Small intestine (tissue), 7 donors: ENCODE measurements around the gene REPIN1. TPM values are rescaled to one million over a fixed set of nuclear protein-coding genes. Genes with fewer than 3 reads are reported as not detected.

Experiments used
- DNase-seq, 2 donors: peaks; one replicate each; pipeline versions ENCODE4 v3.0.0 to v3.0.0-alpha.2; 2013
- FAIRE-seq: peaks from 2 replicates; lab custom pipeline; 2012; peaks lifted over from hg19 to GRCh38; lab: Jason Lieb, UNC
- H3K27ac ChIP-seq, 3 donors: one replicate each; pipeline ENCODE4 v1.5.1; 2013; ENCODE audit warnings: low read length in 2 of 3, mild to moderate bottlenecking in 2 of 3, control low read depth in 1 of 3, inconsistent platforms in 1 of 3, low read depth in 1 of 3, moderate library complexity in 1 of 3
- H3K27me3 ChIP-seq, 3 donors: one replicate each; pipeline ENCODE4 v1.6.1; 2013; ENCODE audit warnings: low read length in 3 of 3, inconsistent platforms in 1 of 3; ENCODE audit not compliant: control insufficient read depth in 3 of 3, insufficient read depth in 3 of 3
- H3K36me3 ChIP-seq, 3 donors: one replicate each; pipeline ENCODE4 v1.6.1; 2013; ENCODE audit warnings: low read length in 3 of 3, inconsistent platforms in 1 of 3, low read depth in 1 of 3, mild to moderate bottlenecking in 1 of 3, moderate library complexity in 1 of 3; ENCODE audit not compliant: control insufficient read depth in 3 of 3, insufficient read depth in 2 of 3
- H3K4me1 ChIP-seq, 3 donors: one replicate each; pipeline ENCODE4 v1.6.1; 2013; ENCODE audit warnings: low read length in 2 of 3, inconsistent platforms in 1 of 3, low read depth in 1 of 3, mild to moderate bottlenecking in 1 of 3, moderate library complexity in 1 of 3; ENCODE audit not compliant: control insufficient read depth in 3 of 3, insufficient read depth in 2 of 3
- H3K4me3 ChIP-seq, 3 donors: one replicate each; pipeline ENCODE4 v1.5.1; 2013; ENCODE audit warnings: low read length in 3 of 3, control low read depth in 1 of 3, inconsistent platforms in 1 of 3, low read depth in 1 of 3, mild to moderate bottlenecking in 1 of 3, moderate library complexity in 1 of 3
- H3K9me3 ChIP-seq, 2 donors: one replicate each; pipeline ENCODE4 v1.6.1; 2013; ENCODE audit warnings: low read depth in 1 of 2, low read length in 1 of 2; ENCODE audit not compliant: control insufficient read depth in 2 of 2, insufficient read depth in 1 of 2
- WGBS, 3 donors: extraction: QIAGEN DNeasy Blood & Tissue Kit; methylation state at CpG; one replicate each; pipeline ENCODE4 v1.1.7; 2013; 5-methylcytosine and 5-hydroxymethylcytosine counted together
- polyA plus RNA-seq, 4 donors: library from polyadenylated mRNA; stranded (reverse) in 3 of 4; unstranded in 1 of 4; fragments of 200-250 nt in 3 of 4; fragments of 120-200 nt in 1 of 4; gene quantifications; one replicate each; pipeline versions ENCODE4 v1.2.1 to v1.2.3, GENCODE V29; 2013
- donor health status: healthy with polysubstance abuse.
- donor health status: control.
- donor health status: control.
- donor health status: Bipolar disorder and iron deficiency.
- donor health status: healthy.

Gene REPIN1
- polyA plus RNA-seq, 4 donors, result 46.5 to 138 (median 78.0) TPM

GRCh38 chr7:150365194-150365593, 3.4 kb upstream of the REPIN1 start:
- Histone ChIP-seq H3K4me1 (peaks cover 0 to 23% (median under 1%) of the 10 kb centered on the region in 3 donors), H3K36me3 (peaks cover 0 to 9% (median 0%) of the 10 kb centered on the region in 3 donors), H3K27ac (no peak overlapping the region), H3K27me3 (no peaks in the 10 kb centered on the region), H3K4me3 (no peak overlapping the region), H3K9me3 (no peaks in the 10 kb centered on the region)
- WGBS, 3 donors, result 89 to 95% (median 91%) methylated on average over 10 of the region's 10 CpGs
- no peak for DNase-seq
- no peak for FAIRE-seq

- Histone ChIP-seq H3K36me3 (peaks cover 0 to 14% (median 2%) of the 10 kb centered on the region in 3 donors), H3K27ac (peak overlapping the region in 2 of 3 donors; percentile 4 to 52), H3K4me1 (peaks cover 0 to 30% (median 6%) of the 10 kb centered on the region in 3 donors), H3K9me3 (no peaks in the 10 kb centered on the region), H3K4me3 (no peak overlapping the region), H3K27me3 (no peaks in the 10 kb centered on the region)
- no peak for FAIRE-seq
- no peak for DNase-seq
- WGBS, 3 donors, result 78 to 83% (median 83%) methylated on average over 5 of the region's 5 CpGs
Observed at GRCh38 chr7:150365673-150366398, 2.8 kb upstream of the REPIN1 start.

GRCh38 chr7:150367677-150368095, 936 bp upstream of the REPIN1 start:
- DNase-seq (no peak), FAIRE-seq (no peak)
- Histone ChIP-seq H3K9me3 (no peaks in the 10 kb centered on the region), H3K4me3 (peak overlapping the region in 2 of 3 donors; percentile 86 to 89), H3K27me3 (no peaks in the 10 kb centered on the region), H3K4me1 (peaks cover 0 to 35% (median 6%) of the 10 kb centered on the region in 3 donors), H3K27ac (peak overlapping the region; percentile 88 to 98 (median 97)), H3K36me3 (peaks cover 0 to 32% (median 14%) of the 10 kb centered on the region in 3 donors)
- WGBS, 3 donors, result 17 to 38% (median 32%) methylated on average over 8 of the region's 8 CpGs

GRCh38 chr7:150368884-150369747, 494 bp downstream of the REPIN1 start:
- FAIRE-seq, result no peak
- Histone ChIP-seq H3K4me1 (peaks cover 0 to 49% (median 10%) of the 10 kb centered on the region in 3 donors), H3K27ac (peak overlapping the region; percentile 88 to 98 (median 97)), H3K4me3 (peak overlapping the region; percentile 76 to 89 (median 86)), H3K36me3 (peaks cover 0 to 47% (median 16%) of the 10 kb centered on the region in 3 donors), H3K9me3 (no peaks in the 10 kb centered on the region), H3K27me3 (no peaks in the 10 kb centered on the region)
- 0 to 1% (median 0%) methylated on average over 31 to 58 of the region's 58 CpGs for WGBS, 3 donors
- peak; percentile 74 to 87 for DNase-seq

- no peaks in the 10 kb centered on the region for H3K9me3 ChIP-seq
- H3K4me1 ChIP-seq, result peaks cover 0 to 55% (median 10%) of the 10 kb centered on the region in 3 donors
- no peaks in the 10 kb centered on the region for H3K27me3 ChIP-seq
- peak overlapping the region; percentile 88 to 98 (median 97) for H3K27ac ChIP-seq
- peak overlapping the region; percentile 76 to 89 (median 86) for H3K4me3 ChIP-seq
- DNase-seq (peak in 1 of 2 donors; percentile 52), FAIRE-seq (no peak)
- 11 to 34% (median 24%) methylated on average over 22 to 23 of the region's 23 CpGs for WGBS, 3 donors
- H3K36me3 ChIP-seq, result peaks cover 0 to 53% (median 16%) of the 10 kb centered on the region in 3 donors
Observed at GRCh38 chr7:150369748-150370501, 1.3 kb downstream of the REPIN1 start.

GRCh38 chr7:150370612-150371071, 2.0 kb downstream of the REPIN1 start:
- DNase-seq, result no peak
- peak overlapping the region; percentile 0 to 98 (median 97) for H3K27ac ChIP-seq

GRCh38 chr7:150371131-150371995, 2.7 kb downstream of the REPIN1 start:
- no peak for FAIRE-seq
- no peak for DNase-seq
- Histone ChIP-seq H3K9me3 (no peaks in the 10 kb centered on the region), H3K27me3 (no peaks in the 10 kb centered on the region), H3K4me3 (peak overlapping the region in 1 of 3 donors; percentile 2), H3K36me3 (peaks cover 0 to 56% (median 20%) of the 10 kb centered on the region in 3 donors), H3K4me1 (peaks cover 2 to 57% (median 12%) of the 10 kb centered on the region in 3 donors), H3K27ac (peak overlapping the region; percentile 0 to 98 (median 97))
- WGBS, 3 donors, result 30 to 81% (median 40%) methylated on average over 46 to 48 of the region's 48 CpGs

More at GRCh38 chr7:150370612-150371071, 2.0 kb downstream of the REPIN1 start:
- Histone ChIP-seq H3K4me3 (peak overlapping the region in 2 of 3 donors; percentile 86 to 89), H3K27me3 (no peaks in the 10 kb centered on the region), H3K9me3 (no peaks in the 10 kb centered on the region), H3K4me1 (peaks cover 0 to 55% (median 11%) of the 10 kb centered on the region in 3 donors), H3K36me3 (peaks cover 0 to 55% (median 16%) of the 10 kb centered on the region in 3 donors)
- WGBS, 3 donors, result 20 to 66% (median 43%) methylated on average over 3 of the region's 3 CpGs
- FAIRE-seq, result no peak
